Caco-2 (cell line): ENCODE results near the gene KCNIP4. TPM values are rescaled to one million over a fixed set of nuclear protein-coding genes. Genes with fewer than 3 reads are reported as not detected.

Experiments
- BruUV-seq: library from RNA; stranded (reverse); fragments of 400-500 nt; replicated peaks from 2 replicates; lab custom pipeline; 2021; lab: Mats Ljungman, UMichigan
- CTCF ChIA-PET: fragments of 300-600 bp; sonication (Branson Sonifier 250); formaldehyde crosslinking; loops from one replicate; lab custom pipeline; 2022; ENCODE audit warnings: antibody characterized with exemption; lab: Charles Lee
- POLR2A ChIA-PET: fragments of 300-600 bp; sonication (Branson Sonifier 250); formaldehyde crosslinking; loops from one replicate; lab custom pipeline; 2022; ENCODE audit warnings: antibody characterized with exemption; lab: Charles Lee
- DNase-seq, 2 experiments: peaks; one replicate each; pipeline versions ENCODE4 v3.0.0 to v3.0.0-alpha.2; 2020 to 2022
- H3K27me3 ChIP-seq: replicated peaks from 2 replicates; pipeline ENCODE4 v1.6.0; 2011; ENCODE audit warnings: low read length; ENCODE audit not compliant: control insufficient read depth, insufficient read depth
- H3K36me3 ChIP-seq: 2 replicates; pipeline ENCODE4 v1.5.1; 2011; ENCODE audit warnings: low read length; ENCODE audit not compliant: control insufficient read depth, insufficient read depth
- H3K4me1 ChIP-seq: fragments of 250-450 bp; sonication (Bioruptor Pico); 2 replicates; pipeline ENCODE4 v1.5.1; 2020; ENCODE audit warnings: mild to moderate bottlenecking
- H3K4me3 ChIP-seq: 2 replicates; pipeline ENCODE4 v1.5.1; 2011; ENCODE audit warnings: low read depth, mild to moderate bottlenecking, control low read depth, low read length
- H3K9me3 ChIP-seq: fragments of 250-450 bp; sonication (Bioruptor Pico); 2 replicates; pipeline ENCODE4 v1.5.1; 2020; ENCODE audit warnings: mild to moderate bottlenecking, moderate library complexity
- H3K27ac Mint-ChIP-seq: one replicate; pipeline ENCODE4 v1.8.0; 2022; ENCODE audit warnings: mixed read lengths; ENCODE audit not compliant: unreplicated experiment
- H3K27me3 Mint-ChIP-seq: one replicate; pipeline ENCODE4 v1.8.0; 2022; ENCODE audit warnings: mixed read lengths; ENCODE audit not compliant: insufficient read depth, unreplicated experiment
- H3K36me3 Mint-ChIP-seq: one replicate; pipeline ENCODE4 v1.8.0; 2022; ENCODE audit warnings: mild to moderate bottlenecking, mixed read lengths; ENCODE audit not compliant: insufficient read depth, unreplicated experiment
- H3K4me1 Mint-ChIP-seq: one replicate; pipeline ENCODE4 v1.8.0; 2022; ENCODE audit warnings: low read depth, mixed read lengths; ENCODE audit not compliant: unreplicated experiment
- H3K4me3 Mint-ChIP-seq: one replicate; pipeline ENCODE4 v1.8.0; 2022; ENCODE audit warnings: mild to moderate bottlenecking, moderate library complexity, mixed read lengths; ENCODE audit not compliant: unreplicated experiment
- H3K9me3 Mint-ChIP-seq: one replicate; pipeline ENCODE4 v1.8.0; 2022; ENCODE audit warnings: mixed read lengths; ENCODE audit not compliant: unreplicated experiment
- intact Hi-C: fragments of 100-400 bp; cut with micrococcal nuclease; formaldehyde crosslinking; loops from one replicate; pipeline ENCODE4 v1.10.0; 2022; ENCODE audit not compliant: unreplicated experiment
- total RNA-seq: library from RNA; stranded (reverse); gene quantifications from 2 replicates; pipeline ENCODE4 v1.2.3, GENCODE V29; 2022
- TF ChIP-seq, protein P1 (sequence below), 2 experiments: fragments of 200-600 bp in 1 of 2; IDR thresholded peaks; 1 replicate in 1 of 2; 2 replicates in 1 of 2; pipeline versions ENCODE4 v1.5.1 to v1.8.0; 2011 to 2022; ENCODE audit warnings: antibody characterized with exemption in 1 of 2, control low read depth in 1 of 2, inconsistent platforms in 1 of 2, low read depth in 1 of 2, low read length in 1 of 2, mild to moderate bottlenecking in 1 of 2, moderate library complexity in 1 of 2; ENCODE audit not compliant: insufficient read depth in 1 of 2, severe bottlenecking in 1 of 2, unreplicated experiment in 1 of 2

KCNIP4 gene
- total RNA-seq, 1 experiment from 2014 or later: not detected

GRCh38 chr4:21893136-21893535, 55.4 kb downstream of the KCNIP4 start:
- Mint-ChIP-seq H3K4me1 (no peaks in the 10 kb centered on the region), H3K9me3 (no peaks in the 10 kb centered on the region), H3K36me3 (no peaks in the 10 kb centered on the region), H3K27ac (no peak overlapping the region), H3K27me3 (no peaks in the 10 kb centered on the region), H3K4me3 (no peak overlapping the region)
- H3K4me1 ChIP-seq: no peaks in the 10 kb centered on the region
- H3K4me3 ChIP-seq: no peak overlapping the region
- DNase-seq: no peak
- no peaks in the 10 kb centered on the region for H3K36me3 ChIP-seq
- ChIA-PET POLR2A (no interaction called here), CTCF (no interaction called here)
- BruUV-seq: no TSS peak
- no peaks in the 10 kb centered on the region for H3K27me3 ChIP-seq
- intact Hi-C loops: no loop called here
- H3K9me3 ChIP-seq: no peaks in the 10 kb centered on the region
- TF ChIP-seq, protein P1, sequence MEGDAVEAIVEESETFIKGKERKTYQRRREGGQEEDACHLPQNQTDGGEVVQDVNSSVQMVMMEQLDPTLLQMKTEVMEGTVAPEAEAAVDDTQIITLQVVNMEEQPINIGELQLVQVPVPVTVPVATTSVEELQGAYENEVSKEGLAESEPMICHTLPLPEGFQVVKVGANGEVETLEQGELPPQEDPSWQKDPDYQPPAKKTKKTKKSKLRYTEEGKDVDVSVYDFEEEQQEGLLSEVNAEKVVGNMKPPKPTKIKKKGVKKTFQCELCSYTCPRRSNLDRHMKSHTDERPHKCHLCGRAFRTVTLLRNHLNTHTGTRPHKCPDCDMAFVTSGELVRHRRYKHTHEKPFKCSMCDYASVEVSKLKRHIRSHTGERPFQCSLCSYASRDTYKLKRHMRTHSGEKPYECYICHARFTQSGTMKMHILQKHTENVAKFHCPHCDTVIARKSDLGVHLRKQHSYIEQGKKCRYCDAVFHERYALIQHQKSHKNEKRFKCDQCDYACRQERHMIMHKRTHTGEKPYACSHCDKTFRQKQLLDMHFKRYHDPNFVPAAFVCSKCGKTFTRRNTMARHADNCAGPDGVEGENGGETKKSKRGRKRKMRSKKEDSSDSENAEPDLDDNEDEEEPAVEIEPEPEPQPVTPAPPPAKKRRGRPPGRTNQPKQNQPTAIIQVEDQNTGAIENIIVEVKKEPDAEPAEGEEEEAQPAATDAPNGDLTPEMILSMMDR (IDR thresholded peaks at IDR 0.05; ENCODE audit: insufficient read depth in 1 of 2, low read depth in 1 of 2, low read length in 1 of 2, severe bottlenecking in 1 of 2, unreplicated experiment in 1 of 2): no peak

GRCh38 chr4:21890231-21890630, 58.3 kb downstream of the KCNIP4 start:
- no peaks in the 10 kb centered on the region for H3K36me3 ChIP-seq
- DNase-seq: no peak
- TF ChIP-seq, protein P1 (IDR thresholded peaks at IDR 0.05; ENCODE audit: insufficient read depth in 1 of 2, low read depth in 1 of 2, low read length in 1 of 2, severe bottlenecking in 1 of 2, unreplicated experiment in 1 of 2): no peak
- no peaks in the 10 kb centered on the region for H3K4me1 ChIP-seq
- H3K27ac Mint-ChIP-seq: no peak overlapping the region
- ChIA-PET POLR2A (no interaction called here), CTCF (no interaction called here)
- no peaks in the 10 kb centered on the region for H3K9me3 Mint-ChIP-seq
- no peak overlapping the region for H3K4me3 ChIP-seq
- no peaks in the 10 kb centered on the region for H3K27me3 ChIP-seq
- H3K4me1 Mint-ChIP-seq: no peaks in the 10 kb centered on the region
- no peaks in the 10 kb centered on the region for H3K9me3 ChIP-seq
- no peaks in the 10 kb centered on the region for H3K27me3 Mint-ChIP-seq
- no peak overlapping the region for H3K4me3 Mint-ChIP-seq
- H3K36me3 Mint-ChIP-seq: no peaks in the 10 kb centered on the region
- intact Hi-C loops: no loop called here
- no TSS peak for BruUV-seq

- no peak overlapping the region for H3K4me3 ChIP-seq
- H3K27me3 Mint-ChIP-seq: no peaks in the 10 kb centered on the region
- H3K27me3 ChIP-seq: no peaks in the 10 kb centered on the region
- ChIA-PET CTCF (no interaction called here), POLR2A (no interaction called here)
- BruUV-seq: no TSS peak
- H3K27ac Mint-ChIP-seq: no peak overlapping the region
- no peaks in the 10 kb centered on the region for H3K4me1 ChIP-seq
- TF ChIP-seq, protein P1 (IDR thresholded peaks at IDR 0.05; ENCODE audit: insufficient read depth in 1 of 2, low read depth in 1 of 2, low read length in 1 of 2, severe bottlenecking in 1 of 2, unreplicated experiment in 1 of 2): no peak
- H3K9me3 ChIP-seq: no peaks in the 10 kb centered on the region
- no peaks in the 10 kb centered on the region for H3K36me3 ChIP-seq
- no peaks in the 10 kb centered on the region for H3K9me3 Mint-ChIP-seq
- no peak for DNase-seq
- intact Hi-C loops: loop anchor here (10.0 kb wide), 1 partner anchor 496 kb away; no protein-coding TSS in a partner anchor
- H3K4me3 Mint-ChIP-seq: no peak overlapping the region
- no peaks in the 10 kb centered on the region for H3K36me3 Mint-ChIP-seq
- no peaks in the 10 kb centered on the region for H3K4me1 Mint-ChIP-seq
These were observed 60.2 kb downstream of the KCNIP4 start for GRCh38 chr4:21888195-21888976.
